ENCODE data around the gene PPIP5K2. TPM values are rescaled to one million over a fixed set of nuclear protein-coding genes. Genes with fewer than 3 reads are reported as not detected.

Gene PPIP5K2
- total RNA-seq, 1 donor from 2014 or later = 24.6 TPM

DNA sequence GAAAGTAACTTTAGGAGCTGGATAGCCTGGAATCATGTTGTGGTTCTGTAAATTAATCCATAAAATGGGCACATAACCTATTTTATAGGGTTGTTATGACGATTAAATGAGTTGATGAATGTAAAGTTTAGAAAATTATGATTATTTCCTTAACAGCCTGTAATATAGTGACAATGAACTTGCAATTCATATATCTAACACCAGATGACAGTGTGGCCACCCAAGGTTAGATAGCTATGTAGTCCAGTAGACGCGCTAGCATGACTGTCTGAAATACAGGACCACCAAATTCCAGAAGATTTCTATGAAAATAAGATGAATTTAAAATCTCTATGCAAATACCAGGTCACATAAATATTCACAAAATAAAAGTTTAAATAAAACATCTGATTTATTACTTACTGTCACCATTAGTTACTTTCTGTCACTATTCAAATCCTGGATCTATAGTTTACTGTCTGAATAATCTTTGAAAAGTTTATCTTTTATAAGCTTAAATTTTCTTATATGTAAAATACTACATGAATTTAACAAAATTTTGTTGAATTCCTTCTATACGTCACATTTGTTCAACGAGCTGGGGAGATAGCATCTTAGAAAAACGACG is 112.4 kb downstream of the PPIP5K2 start:
- H3K36me3 ChIP-seq = no peaks in the 10 kb centered on the region
- no peak overlapping the region for H3K4me3 ChIP-seq
- no peak for TF ChIP-seq POLR2AphosphoS5 (IDR thresholded peaks at IDR 0.05; ENCODE audit: insufficient read depth in 1 of 2, low read depth in 1 of 2)
- TF ChIP-seq CTCF (IDR thresholded peaks at IDR 0.05) = peak; percentile 20 to 63 (median 46)
- H3K4me1 ChIP-seq = no peaks in the 10 kb centered on the region
- intact Hi-C loops (cut with DNase I) = loop anchor here (10.0 kb wide), 1 partner anchor 242 kb away; no protein-coding TSS in a partner anchor
- no peak overlapping the region for H3K27ac ChIP-seq
- DNase-seq (ENCODE audit: extremely low spot score in 2 of 2) = no peak
- no peaks in the 10 kb centered on the region for H3K27me3 ChIP-seq
- H3K9me3 ChIP-seq = no peaks in the 10 kb centered on the region

DNA sequence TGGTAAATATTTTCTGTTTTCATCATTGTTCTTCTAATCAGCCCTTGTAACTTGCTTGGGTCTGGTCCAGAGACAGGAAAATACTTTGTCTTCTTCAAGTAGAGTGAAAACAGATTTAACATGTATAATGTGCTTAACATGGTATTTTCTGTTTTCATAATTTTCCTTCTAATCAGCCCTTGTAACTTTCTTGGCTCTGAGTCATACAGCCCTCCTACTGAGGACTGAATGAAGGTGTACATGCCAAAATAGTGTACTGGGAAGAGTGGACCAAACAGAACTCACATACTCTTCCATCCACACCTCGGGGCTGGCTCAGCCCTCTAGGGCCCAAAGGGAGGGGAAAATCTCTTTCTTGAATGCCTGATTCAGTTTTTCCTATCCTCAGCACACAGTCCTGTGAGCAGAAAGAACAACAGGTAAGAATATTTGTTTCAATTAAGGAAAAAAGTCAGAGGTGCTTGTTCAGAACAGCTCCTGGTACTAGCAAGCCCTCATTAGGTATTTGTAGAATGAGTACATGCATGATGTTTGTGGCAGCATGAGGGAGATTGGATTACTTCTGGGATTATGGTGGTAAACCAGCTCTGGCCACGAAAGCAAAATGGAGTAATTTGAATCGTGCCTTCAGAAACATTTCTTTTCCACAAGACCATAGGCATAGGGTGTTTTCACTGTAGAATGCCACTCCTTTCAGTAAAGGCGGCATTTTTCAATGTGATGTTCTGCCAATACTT is 114.3 kb downstream of the PPIP5K2 start:
- intact Hi-C loops (cut with DNase I) = loop anchor here (10.0 kb wide), 1 partner anchor 240 kb away; no protein-coding TSS in a partner anchor
- H3K4me1 ChIP-seq = no peaks in the 10 kb centered on the region
- DNase-seq (ENCODE audit: extremely low spot score in 2 of 2) = no peak
- TF ChIP-seq CTCF (IDR thresholded peaks at IDR 0.05) = no peak
- no peak for TF ChIP-seq POLR2A (IDR thresholded peaks at IDR 0.05)
- no peak for TF ChIP-seq POLR2AphosphoS5 (IDR thresholded peaks at IDR 0.05; ENCODE audit: insufficient read depth in 1 of 2, low read depth in 1 of 2)
- no peak overlapping the region for H3K4me3 ChIP-seq
- H3K36me3 ChIP-seq = no peaks in the 10 kb centered on the region
- H3K9me3 ChIP-seq = no peaks in the 10 kb centered on the region
- H3K27me3 ChIP-seq = no peaks in the 10 kb centered on the region
- no peak overlapping the region for H3K27ac ChIP-seq

DNA sequence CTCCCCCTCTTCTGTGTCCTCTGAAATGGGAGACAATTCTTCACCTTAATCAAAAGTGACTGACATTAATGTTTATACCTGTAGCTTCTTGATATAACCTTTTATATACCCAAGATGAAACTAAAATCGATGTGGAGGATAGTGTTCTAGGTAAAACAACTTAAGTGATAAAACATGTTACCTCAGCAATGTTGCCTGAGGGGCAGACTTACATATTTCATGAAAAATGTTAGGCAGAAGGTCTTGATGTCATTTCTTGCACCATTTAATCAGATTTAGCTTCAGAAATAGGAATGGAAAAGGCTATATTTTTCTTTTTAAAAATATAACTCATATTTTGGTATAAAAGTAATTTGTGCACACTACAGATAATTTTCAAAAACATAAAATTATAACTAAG is 115.8 kb downstream of the PPIP5K2 start:
- H3K9me3 ChIP-seq = no peaks in the 10 kb centered on the region
- no peaks in the 10 kb centered on the region for H3K36me3 ChIP-seq
- TF ChIP-seq POLR2AphosphoS5 (IDR thresholded peaks at IDR 0.05; ENCODE audit: insufficient read depth in 1 of 2, low read depth in 1 of 2) = no peak
- no peak for TF ChIP-seq POLR2A (IDR thresholded peaks at IDR 0.05)
- TF ChIP-seq CTCF (IDR thresholded peaks at IDR 0.05) = no peak
- no peak overlapping the region for H3K27ac ChIP-seq
- no peak for DNase-seq (ENCODE audit: extremely low spot score in 2 of 2)
- intact Hi-C loops (cut with DNase I) = loop anchor here (10.0 kb wide), 1 partner anchor 239 kb away; no protein-coding TSS in a partner anchor
- no peaks in the 10 kb centered on the region for H3K27me3 ChIP-seq
- no peak overlapping the region for H3K4me3 ChIP-seq
- no peaks in the 10 kb centered on the region for H3K4me1 ChIP-seq

GRCh38 chr5:103237778-103238177 is 117.7 kb downstream of the PPIP5K2 start:
- Histone ChIP-seq H3K27ac (no peak overlapping the region), H3K9me3 (no peaks in the 10 kb centered on the region), H3K4me3 (no peak overlapping the region), H3K27me3 (no peaks in the 10 kb centered on the region), H3K4me1 (no peaks in the 10 kb centered on the region), H3K36me3 (no peaks in the 10 kb centered on the region)
- DNase-seq (ENCODE audit: extremely low spot score in 2 of 2) = no peak
- intact Hi-C loops (cut with DNase I) = loop anchor here (10.0 kb wide), 1 partner anchor 237 kb away; no protein-coding TSS in a partner anchor
- TF ChIP-seq CTCF (IDR thresholded peaks at IDR 0.05) (no peak), POLR2A (IDR thresholded peaks at IDR 0.05) (no peak), POLR2AphosphoS5 (IDR thresholded peaks at IDR 0.05; ENCODE audit: insufficient read depth in 1 of 2, low read depth in 1 of 2) (no peak)

GRCh38 chr5:103243665-103244064 is 123.6 kb downstream of the PPIP5K2 start:
- intact Hi-C loops (cut with DNase I) = no loop called here
- H3K36me3 ChIP-seq = no peaks in the 10 kb centered on the region
- no peak overlapping the region for H3K27ac ChIP-seq

More at GRCh38 chr5:103243665-103244064, 123.6 kb downstream of the PPIP5K2 start:
- H3K9me3 ChIP-seq = no peaks in the 10 kb centered on the region
- H3K4me1 ChIP-seq = no peaks in the 10 kb centered on the region
- TF ChIP-seq CTCF (IDR thresholded peaks at IDR 0.05) = no peak
- no peak for TF ChIP-seq POLR2AphosphoS5 (IDR thresholded peaks at IDR 0.05; ENCODE audit: insufficient read depth in 1 of 2, low read depth in 1 of 2)
- TF ChIP-seq POLR2A (IDR thresholded peaks at IDR 0.05) = no peak
- H3K4me3 ChIP-seq = no peak overlapping the region
- no peak for DNase-seq (ENCODE audit: extremely low spot score in 2 of 2)
- H3K27me3 ChIP-seq = no peaks in the 10 kb centered on the region
